ENCODE results near the gene HOXB4. TPM values are rescaled to one million over a fixed set of nuclear protein-coding genes. Genes with fewer than 3 reads are reported as not detected.

The HOXB4 gene
- polyA plus RNA-seq, 1 donor = 16.8 TPM

- DNase-seq = no peak
Observed at GRCh38 chr17:48561884-48562810, 16.0 kb downstream of the HOXB4 start.

GRCh38 chr17:48559840-48560817 lies 18.0 kb downstream of the HOXB4 start:
- no peak for DNase-seq

- no peak for DNase-seq
Observed at GRCh38 chr17:48559122-48559839, 18.9 kb downstream of the HOXB4 start.

- DNase-seq = no peak
Observed at GRCh38 chr17:48558831-48559121, 19.4 kb downstream of the HOXB4 start.

GRCh38 chr17:48558057-48558830 lies 19.9 kb downstream of the HOXB4 start:
- DNase-seq = no peak

GRCh38 chr17:48556576-48557401 lies 21.4 kb downstream of the HOXB4 start:
- no peak for DNase-seq

- no peak for DNase-seq
Observed at GRCh38 chr17:48556229-48556575, 21.9 kb downstream of the HOXB4 start.

- DNase-seq = peak; percentile 96
Observed at GRCh38 chr17:48555258-48556228, 22.6 kb downstream of the HOXB4 start.

- no peak for DNase-seq
Observed at GRCh38 chr17:48554412-48555257, 23.5 kb downstream of the HOXB4 start.

- DNase-seq = no peak
Observed at GRCh38 chr17:48553826-48554225, 24.3 kb downstream of the HOXB4 start.

- DNase-seq = no peak
Observed at GRCh38 chr17:48553190-48553547, 25.0 kb downstream of the HOXB4 start.

- DNase-seq = no peak
Observed at GRCh38 chr17:48552466-48553189, 25.5 kb downstream of the HOXB4 start.

GRCh38 chr17:48551596-48552465 lies 26.3 kb downstream of the HOXB4 start:
- DNase-seq = no peak

- no peak for DNase-seq
Observed at GRCh38 chr17:48551214-48551555, 27.0 kb downstream of the HOXB4 start.

- peak; percentile 13 for DNase-seq
Observed at GRCh38 chr17:48550502-48551213, 27.5 kb downstream of the HOXB4 start.

GRCh38 chr17:48549914-48550501 lies 28.1 kb downstream of the HOXB4 start:
- no peak for DNase-seq
